ENCODE measurements around the gene DNAH1.

Gene DNAH1

DNA sequence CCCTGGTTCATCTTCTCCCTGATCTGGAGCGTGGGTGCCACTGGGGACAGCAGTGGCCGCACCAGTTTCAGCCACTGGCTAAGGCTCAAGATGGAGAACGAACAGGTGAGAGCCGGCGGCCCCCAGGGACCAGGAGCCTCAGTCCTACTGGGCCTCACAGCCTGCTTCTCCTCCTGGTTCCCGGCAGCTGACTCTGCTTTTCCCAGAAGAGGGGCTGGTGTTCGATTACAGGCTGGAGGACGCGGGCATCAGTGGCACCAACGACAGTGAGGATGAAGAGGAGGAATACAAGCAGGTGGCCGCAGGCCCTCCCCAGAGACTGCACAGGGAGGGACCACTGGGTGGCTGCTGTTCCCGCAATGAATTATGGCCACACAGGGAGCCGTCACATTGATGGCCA is 54.4 kb downstream of the DNAH1 start:
- H3K4me3 ChIP-seq (ENCODE audit: low read depth, low read length) = no peak overlapping the region
- TF ChIP-seq, protein P1, sequence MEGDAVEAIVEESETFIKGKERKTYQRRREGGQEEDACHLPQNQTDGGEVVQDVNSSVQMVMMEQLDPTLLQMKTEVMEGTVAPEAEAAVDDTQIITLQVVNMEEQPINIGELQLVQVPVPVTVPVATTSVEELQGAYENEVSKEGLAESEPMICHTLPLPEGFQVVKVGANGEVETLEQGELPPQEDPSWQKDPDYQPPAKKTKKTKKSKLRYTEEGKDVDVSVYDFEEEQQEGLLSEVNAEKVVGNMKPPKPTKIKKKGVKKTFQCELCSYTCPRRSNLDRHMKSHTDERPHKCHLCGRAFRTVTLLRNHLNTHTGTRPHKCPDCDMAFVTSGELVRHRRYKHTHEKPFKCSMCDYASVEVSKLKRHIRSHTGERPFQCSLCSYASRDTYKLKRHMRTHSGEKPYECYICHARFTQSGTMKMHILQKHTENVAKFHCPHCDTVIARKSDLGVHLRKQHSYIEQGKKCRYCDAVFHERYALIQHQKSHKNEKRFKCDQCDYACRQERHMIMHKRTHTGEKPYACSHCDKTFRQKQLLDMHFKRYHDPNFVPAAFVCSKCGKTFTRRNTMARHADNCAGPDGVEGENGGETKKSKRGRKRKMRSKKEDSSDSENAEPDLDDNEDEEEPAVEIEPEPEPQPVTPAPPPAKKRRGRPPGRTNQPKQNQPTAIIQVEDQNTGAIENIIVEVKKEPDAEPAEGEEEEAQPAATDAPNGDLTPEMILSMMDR (IDR thresholded peaks at IDR 0.05; ENCODE audit: borderline replicate concordance, insufficient read depth, low read depth, low read length) = no peak

DNA sequence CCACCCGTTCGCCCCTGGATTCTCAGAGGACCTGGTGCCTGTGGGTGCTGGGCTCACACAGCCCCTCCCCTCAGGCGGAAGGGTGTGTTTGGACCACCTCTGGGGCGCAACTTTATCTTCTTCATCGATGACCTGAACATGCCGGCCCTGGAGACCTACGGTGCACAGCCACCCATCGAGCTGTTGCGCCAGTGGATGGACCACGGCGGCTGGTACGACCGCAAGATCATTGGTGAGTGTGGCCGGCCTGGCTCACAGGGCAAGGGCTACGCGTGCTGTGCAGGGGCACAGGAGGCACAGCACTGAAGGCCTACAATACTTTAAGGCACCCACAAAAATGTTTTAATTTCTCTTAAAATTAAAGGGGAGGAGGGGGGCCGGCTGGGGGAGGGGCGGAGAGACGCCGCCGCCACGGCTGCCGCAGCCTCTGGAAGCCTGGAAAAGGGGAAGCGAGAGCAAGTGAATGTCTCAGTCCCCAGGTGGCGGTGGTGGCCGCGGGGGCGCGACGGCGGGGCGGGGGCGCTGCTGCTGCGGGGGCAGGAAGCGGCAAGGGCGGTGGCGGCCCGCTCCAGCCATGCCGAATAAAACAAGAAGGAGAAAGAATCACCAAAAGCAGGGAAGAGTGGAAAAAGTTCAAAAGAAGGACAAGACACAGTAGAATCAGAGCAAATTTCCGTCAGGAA is 56.8 kb downstream of the DNAH1 start:
- no peak overlapping the region for H3K4me3 ChIP-seq (ENCODE audit: low read depth, low read length)
- TF ChIP-seq, protein P1 (IDR thresholded peaks at IDR 0.05; ENCODE audit: borderline replicate concordance, insufficient read depth, low read depth, low read length) = no peak

DNA sequence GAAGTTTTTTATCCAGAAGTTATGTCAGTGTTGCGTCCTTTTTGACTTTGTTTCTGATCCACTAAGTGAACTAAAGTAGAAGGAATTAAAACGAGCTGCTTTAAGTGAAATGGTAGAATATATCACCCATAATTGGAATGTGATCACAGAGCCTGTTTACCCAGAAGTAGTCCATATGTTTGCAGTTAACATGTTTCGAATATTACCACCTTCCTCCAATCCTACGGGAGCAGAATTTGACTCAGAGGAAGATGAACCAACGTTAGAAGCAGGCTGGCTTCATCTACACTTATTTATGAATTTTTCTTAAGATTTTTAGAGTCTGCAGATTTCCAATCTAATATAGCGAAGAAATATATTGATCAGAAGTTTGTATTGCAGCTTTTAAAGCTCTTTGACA is 57.6 kb downstream of the DNAH1 start:
- no peak overlapping the region for H3K4me3 ChIP-seq (ENCODE audit: low read depth, low read length)

DNA sequence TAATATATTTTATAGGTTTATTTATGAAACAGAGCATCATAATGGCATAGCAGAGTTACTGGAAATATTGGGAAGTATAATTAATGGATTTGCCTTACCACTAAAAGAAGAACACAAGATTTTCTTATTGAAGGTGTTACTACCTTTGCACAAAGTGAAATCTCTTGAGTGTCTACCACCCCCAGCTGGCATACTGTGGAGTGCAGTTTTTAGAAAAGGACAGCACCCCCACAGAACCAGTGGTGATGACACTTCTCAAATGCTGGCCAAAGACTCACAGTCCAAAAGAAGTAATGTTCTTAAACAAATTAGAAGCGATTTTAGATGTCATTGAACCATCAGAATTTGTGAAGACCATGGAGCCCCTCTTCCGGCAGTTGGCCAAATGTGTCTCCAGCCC is 58.1 kb downstream of the DNAH1 start:
- TF ChIP-seq, protein P1 (IDR thresholded peaks at IDR 0.05; ENCODE audit: borderline replicate concordance, insufficient read depth, low read depth, low read length) = peak; percentile 13; the same call in 1 of the 2 replicates

More for the DNA sequence above, 57.6 kb downstream of the DNAH1 start:
- TF ChIP-seq, protein P1 (IDR thresholded peaks at IDR 0.05; ENCODE audit: borderline replicate concordance, insufficient read depth, low read depth, low read length) = no peak

DNA sequence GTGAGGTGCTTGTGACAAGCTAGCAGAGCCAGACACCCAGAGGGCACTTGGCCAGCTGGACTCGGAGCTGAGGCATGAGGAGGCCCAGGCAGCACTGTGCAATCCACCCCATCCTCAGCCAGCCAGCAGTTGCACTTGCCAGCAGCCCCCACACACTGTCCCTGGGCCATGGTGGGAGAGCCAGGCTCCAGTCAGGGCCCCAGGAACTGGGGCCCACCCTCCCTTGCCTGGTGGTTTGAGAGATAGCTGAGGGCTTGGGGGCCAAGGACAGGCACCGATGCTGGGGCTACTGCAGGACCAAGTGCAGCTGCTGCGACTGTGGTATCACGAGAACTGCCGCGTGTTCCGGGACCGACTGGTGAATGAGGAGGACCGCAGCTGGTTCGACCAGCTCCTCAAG is 63.5 kb downstream of the DNAH1 start:
- TF ChIP-seq, protein P1 (IDR thresholded peaks at IDR 0.05; ENCODE audit: borderline replicate concordance, insufficient read depth, low read depth, low read length) = no peak
- no peak overlapping the region for H3K4me3 ChIP-seq (ENCODE audit: low read depth, low read length)

More for the DNA sequence above, 58.1 kb downstream of the DNAH1 start:
- no peak overlapping the region for H3K4me3 ChIP-seq (ENCODE audit: low read depth, low read length)

DNA sequence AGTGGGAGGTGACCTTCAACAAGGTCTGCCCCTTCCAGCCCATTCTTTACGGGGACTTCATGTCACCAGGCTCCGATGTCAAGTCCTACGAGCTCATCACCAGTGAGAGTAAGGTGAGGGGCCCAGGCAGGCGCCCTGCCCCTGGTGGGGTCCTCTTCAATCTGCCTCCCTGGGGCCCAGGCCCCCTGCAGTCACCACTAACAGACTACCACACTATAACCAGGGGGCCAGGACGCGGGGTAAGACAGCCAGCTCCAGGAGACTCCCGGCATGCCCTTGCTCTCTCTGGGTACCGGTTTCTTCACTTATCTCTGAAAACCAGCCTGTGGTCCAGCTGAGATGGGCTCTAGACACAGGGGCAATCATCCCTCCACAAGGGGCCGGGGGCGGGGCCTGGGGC is 63.9 kb downstream of the DNAH1 start:
- no peak overlapping the region for H3K4me3 ChIP-seq (ENCODE audit: low read depth, low read length)
- TF ChIP-seq, protein P1 (IDR thresholded peaks at IDR 0.05; ENCODE audit: borderline replicate concordance, insufficient read depth, low read depth, low read length) = no peak

DNA sequence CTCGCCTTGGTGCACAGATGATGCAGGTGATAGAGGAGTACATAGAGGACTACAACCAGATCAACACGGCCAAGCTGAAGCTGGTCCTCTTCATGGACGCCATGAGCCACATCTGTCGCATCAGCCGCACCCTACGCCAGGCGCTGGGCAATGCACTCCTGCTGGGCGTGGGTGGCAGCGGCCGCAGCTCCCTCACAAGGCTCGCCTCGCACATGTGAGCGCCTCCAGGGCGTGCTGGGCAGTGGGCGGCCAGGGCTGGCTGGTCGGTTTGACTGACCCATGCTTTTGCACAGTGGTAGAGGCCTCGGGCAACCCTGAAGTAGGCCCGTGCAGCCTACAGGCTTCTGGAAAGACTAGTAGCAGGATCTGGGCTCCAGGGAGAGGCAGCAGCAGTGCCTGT is 65.5 kb downstream of the DNAH1 start:
- no peak overlapping the region for H3K4me3 ChIP-seq (ENCODE audit: low read depth, low read length)
- TF ChIP-seq, protein P1 (IDR thresholded peaks at IDR 0.05; ENCODE audit: borderline replicate concordance, insufficient read depth, low read depth, low read length) = no peak
